ENCODE results near the gene SH3D19.

GRCh38 chr4:151267104-151267503 lies 58.3 kb downstream of the SH3D19 start:
- TF ChIP-seq CTCF (IDR thresholded peaks at IDR 0.05) (no peak), EZH2 (IDR thresholded peaks at IDR 0.05) (no peak), EZH2phosphoT487 (IDR thresholded peaks at IDR 0.05) (no peak)
